Measurements from ENCODE around the gene TMPRSS13. TPM values are rescaled to one million over a fixed set of nuclear protein-coding genes. Genes with fewer than 3 reads are reported as not detected.

The TMPRSS13 gene
- total and polyA plus RNA-seq, 2 of the 13 experiments (the other 11 are each of a cell fraction or from before 2014, with no cell fraction given), result not detected

GRCh38 chr11:117883063-117883462, 46.1 kb downstream of the TMPRSS13 start:
- no peak for TF ChIP-seq KDM2A (CRISPR knock-in tag; IDR thresholded peaks at IDR 0.05; ENCODE audit: borderline replicate concordance, low read depth)
- no peak for TF ChIP-seq SP140L (CRISPR knock-in tag; IDR thresholded peaks at IDR 0.05; ENCODE audit: borderline replicate concordance)
- no peak for TF ChIP-seq KAT2B (IDR thresholded peaks at IDR 0.05; ENCODE audit: borderline replicate concordance, low read depth, low read length)
- TF ChIP-seq, protein P1, sequence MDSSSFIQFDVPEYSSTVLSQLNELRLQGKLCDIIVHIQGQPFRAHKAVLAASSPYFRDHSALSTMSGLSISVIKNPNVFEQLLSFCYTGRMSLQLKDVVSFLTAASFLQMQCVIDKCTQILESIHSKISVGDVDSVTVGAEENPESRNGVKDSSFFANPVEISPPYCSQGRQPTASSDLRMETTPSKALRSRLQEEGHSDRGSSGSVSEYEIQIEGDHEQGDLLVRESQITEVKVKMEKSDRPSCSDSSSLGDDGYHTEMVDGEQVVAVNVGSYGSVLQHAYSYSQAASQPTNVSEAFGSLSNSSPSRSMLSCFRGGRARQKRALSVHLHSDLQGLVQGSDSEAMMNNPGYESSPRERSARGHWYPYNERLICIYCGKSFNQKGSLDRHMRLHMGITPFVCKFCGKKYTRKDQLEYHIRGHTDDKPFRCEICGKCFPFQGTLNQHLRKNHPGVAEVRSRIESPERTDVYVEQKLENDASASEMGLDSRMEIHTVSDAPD (CRISPR knock-in tag; IDR thresholded peaks at IDR 0.05), result no peak
- no peak for TF ChIP-seq ZBTB46 (CRISPR knock-in tag; IDR thresholded peaks at IDR 0.05; ENCODE audit: borderline replicate concordance)
- TF ChIP-seq STAT6 (CRISPR knock-in tag; IDR thresholded peaks at IDR 0.05; ENCODE audit: borderline replicate concordance), result no peak
- no peak for TF ChIP-seq ZNF451 (CRISPR knock-in tag; IDR thresholded peaks at IDR 0.05)
- no peak for TF ChIP-seq ARHGAP35 (CRISPR knock-in tag; IDR thresholded peaks at IDR 0.05; ENCODE audit: borderline replicate concordance)
- TF ChIP-seq, protein P2, sequence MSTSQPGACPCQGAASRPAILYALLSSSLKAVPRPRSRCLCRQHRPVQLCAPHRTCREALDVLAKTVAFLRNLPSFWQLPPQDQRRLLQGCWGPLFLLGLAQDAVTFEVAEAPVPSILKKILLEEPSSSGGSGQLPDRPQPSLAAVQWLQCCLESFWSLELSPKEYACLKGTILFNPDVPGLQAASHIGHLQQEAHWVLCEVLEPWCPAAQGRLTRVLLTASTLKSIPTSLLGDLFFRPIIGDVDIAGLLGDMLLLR (CRISPR knock-in tag; IDR thresholded peaks at IDR 0.05), result no peak
- TF ChIP-seq ZNF12 (CRISPR knock-in tag; IDR thresholded peaks at IDR 0.05), result no peak
- TF ChIP-seq KDM5A (IDR thresholded peaks at IDR 0.05; ENCODE audit: borderline replicate concordance, low read length), result no peak
- no peak for TF ChIP-seq ZNF138 (CRISPR knock-in tag; IDR thresholded peaks at IDR 0.05; ENCODE audit: low read depth)
- no peak for TF ChIP-seq RFXAP (CRISPR knock-in tag; IDR thresholded peaks at IDR 0.05; ENCODE audit: borderline replicate concordance)
- TF ChIP-seq DR1 (CRISPR knock-in tag; IDR thresholded peaks at IDR 0.05), result no peak
- TF ChIP-seq TGIF2 (CRISPR knock-in tag; IDR thresholded peaks at IDR 0.05), result no peak
- TF ChIP-seq ZNF296 (CRISPR knock-in tag; conservative IDR thresholded peaks at IDR 0.05), result no peak
- no peak for TF ChIP-seq EEA1 (CRISPR knock-in tag; IDR thresholded peaks at IDR 0.05; ENCODE audit: borderline replicate concordance)
- no peak for TF ChIP-seq MAFK (conservative IDR thresholded peaks at IDR 0.05 in 1 of 2, IDR thresholded peaks at IDR 0.05 in 1 of 2; ENCODE audit: low read length in 2 of 2)
- no peak for TF ChIP-seq ZNF556 (CRISPR knock-in tag; IDR thresholded peaks at IDR 0.05; ENCODE audit: borderline replicate concordance)
- TF ChIP-seq HOXA3 (CRISPR knock-in tag; IDR thresholded peaks at IDR 0.05), result no peak
- CTCF ChIA-PET (ENCODE audit: low intra/inter-chr PET ratio, low total read pairs), result no interaction called here

More at GRCh38 chr11:117883063-117883462, 46.1 kb downstream of the TMPRSS13 start:
- no peak for DNase-seq (ENCODE audit: low spot score)
- in situ Hi-C loops (cut with HindIII; ENCODE audit: extremely low pct_ligation_motif_present, low pct_unique_long_range_greater_than_20kb) (no loop called here), intact Hi-C loops (cut with micrococcal nuclease; ENCODE audit: unreplicated experiment) (no loop called here)
- Histone ChIP-seq H4K20me1 (ENCODE audit: insufficient read depth, low read length) (no peaks in the 10 kb centered on the region), H2AFZ (ENCODE audit: low read length) (no peak overlapping the region), H3K27ac (ENCODE audit: extremely low read length, insufficient read depth, low read length) (no peak overlapping the region), H3K36me3 (replicated peaks in 1 of 2; ENCODE audit: control insufficient read depth in 1 of 2, insufficient read depth in 2 of 2, low read length in 2 of 2) (no peaks in the 10 kb centered on the region), H3K9ac (ENCODE audit: insufficient read depth, low read depth, low read length) (no peak overlapping the region), H3K79me2 (ENCODE audit: insufficient read depth, low read length) (no peaks in the 10 kb centered on the region), H3K27me3 (ENCODE audit: control insufficient read depth in 1 of 2, insufficient read depth in 2 of 2, low read length in 2 of 2) (peaks cover 2 to 79% of the 10 kb centered on the region in 2 experiments; a peak in 4 of 5 replicates), H3K9me3 (ENCODE audit: low read length) (no peaks in the 10 kb centered on the region), H3K4me2 (ENCODE audit: low read depth, low read length) (no peak overlapping the region), H3K4me3 (replicated peaks in 1 of 3; ENCODE audit: insufficient read depth in 1 of 3, low read depth in 2 of 3, low read length in 3 of 3) (no peak overlapping the region), H3K4me1 (ENCODE audit: insufficient read depth, low read length) (peaks cover 9% of the 10 kb centered on the region)
- WGBS (ENCODE audit: low lambda C conversion rate), result 0% methylated on average over 3 of the region's 3 CpGs
- no TSS peak for BruUV-seq (replicated peaks)
- no peak for ATAC-seq
- POLR2A ChIA-PET, result no interaction called here
- FAIRE-seq, result no peak

Measured in HepG2 (cell line).